Heart left ventricle (tissue), 16 donors: Measurements from ENCODE around the gene VPS26B. TPM values are rescaled to one million over a fixed set of nuclear protein-coding genes. Genes with fewer than 3 reads are reported as not detected.

Source experiments
- ATAC-seq, 4 donors: fragments of 200-7000 bp; cut with Tn5 transposase; one replicate each; pipeline ENCODE4 v1.9.1; 2020 to 2022; ENCODE audit warnings: moderate library complexity in 4 of 4, mild to moderate bottlenecking in 3 of 4, moderate number of reproducible peaks in 1 of 4
- DNase-seq, 5 donors: peaks; one replicate each; pipeline ENCODE4 v3.0.0-alpha.2; 2020
- H3K27ac ChIP-seq, 12 donors: fragments of 200-600 bp; sonication (generic) in 4 of 12; one replicate each; pipeline versions ENCODE4 v1.5.0 to v1.8.0; 2016 to 2022; ENCODE audit warnings: mild to moderate bottlenecking in 2 of 12
- H3K27me3 ChIP-seq, 9 donors: fragments of 200-600 bp; sonication (generic) in 2 of 9; one replicate each; pipeline versions ENCODE4 v1.5.1 to v1.8.0; 2016 to 2022; ENCODE audit warnings: mild to moderate bottlenecking in 3 of 9
- H3K36me3 ChIP-seq, 9 donors: fragments of 200-600 bp; sonication (generic) in 2 of 9; one replicate each; pipeline versions ENCODE4 v1.5.0 to v1.8.0; 2018 to 2022; ENCODE audit warnings: mild to moderate bottlenecking in 2 of 9
- H3K4me1 ChIP-seq, 12 donors: fragments of 200-600 bp; sonication (generic) in 4 of 12; one replicate each; pipeline versions ENCODE4 v1.5.0 to v1.8.0; 2016 to 2022; ENCODE audit warnings: mild to moderate bottlenecking in 3 of 12
- H3K4me3 ChIP-seq, 12 donors: fragments of 200-600 bp; sonication (generic) in 4 of 12; one replicate each; pipeline versions ENCODE4 v1.5.0 to v1.8.0; 2017 to 2022; ENCODE audit warnings: mild to moderate bottlenecking in 9 of 12, moderate library complexity in 4 of 12
- H3K9me3 ChIP-seq, 12 donors: fragments of 200-600 bp; sonication (generic) in 4 of 12; one replicate each; pipeline versions ENCODE4 v1.5.0 to v1.8.0; 2016 to 2022; ENCODE audit warnings: mild to moderate bottlenecking in 1 of 12
- POLR2A ChIP-seq, 2 donors: fragments of 450-650 bp; IDR thresholded peaks; one replicate each; pipeline ENCODE4 v1.6.1; 2017; ENCODE audit warnings: antibody characterized with exemption in 2 of 2, mild to moderate bottlenecking in 2 of 2, moderate library complexity in 2 of 2
- WGBS, 4 donors: extraction: QIAGEN DNeasy Blood & Tissue Kit in 2 of 4; methylation state at CpG; one replicate each; pipeline versions ENCODE4 v1.1.5 to v1.1.7; 2013 to 2018; 5-methylcytosine and 5-hydroxymethylcytosine counted together
- intact Hi-C, 10 donors: fragments of 100-400 bp; cut with DNase I; formaldehyde crosslinking; loops; one replicate each; pipeline versions ENCODE4 v1.11.1 to v1.14.2; 2022
- polyA plus RNA-seq, 2 donors: library from polyadenylated mRNA; stranded (reverse); fragments of 200-250 nt; gene quantifications; one replicate each; pipeline ENCODE4 v1.2.3, GENCODE V29; 2013
- total RNA-seq, 9 donors: library from RNA; depleted of rRNA in 2 of 9; stranded (reverse); fragments of >200 nt in 2 of 9; fragmentation: NEBNext Ultra II Directional in 3 of 9; extraction: Animal tissue kit (Norgen Biotek cat#: 25700) in 3 of 9; gene quantifications; one replicate each; pipeline versions ENCODE4 v1.1.0 to v1.2.4, GENCODE V29; 2016 to 2023
- TF ChIP-seq, protein P1 (sequence below), 12 donors: fragments of 200-600 bp; sonication (generic) in 4 of 12; IDR thresholded peaks; one replicate each; pipeline versions ENCODE4 v1.5.0 to v1.8.0; 2018 to 2022; ENCODE audit warnings: antibody characterized with exemption in 12 of 12, mild to moderate bottlenecking in 5 of 12
- donor health status: ischemic (EF 13 %, LVEDD 7.1; RV severe dilation, severe dysfunction).
- donor health status: healthy with polysubstance abuse.
- donor health status: DM: no; HTN: yes; CAD: no.
- donor health status: DM: no; HTN: no; CAD: no.
- donor health status: ischemic (EF 25% LVEDD 6.9; RV normal size, moderate dysfunction).
- donor health status: ischemic (EF 25% LVEDD 5.7; RV mildly dilated, moderate dysfunction).
- donor health status: healthy.
- donor health status: DM: yes; HTN: yes; CAD: no.
- donor health status: ischemic (EF 35%, LVEDD 5.7; RV mildly dilated, moderate dysfunction).
- donor health status: nonischemic (EF 11% LVEDD 7.7; RV severe dilation, severe dysfunction).
- donor health status: DM: yes; HTN: yes; CAD: no.
- donor health status: PGD.
- donor health status: ischemic (EF 29% LVEDD 5.4; RV normal size, mild dysfunction).
- donor health status: nonischemic (EF 23%, LVEDD 6.1; RV moderate dilation, normal function).

VPS26B gene
- total and polyA plus RNA-seq, 11 donors: 19.6 to 49.6 (median 37.7) TPM

DNA sequence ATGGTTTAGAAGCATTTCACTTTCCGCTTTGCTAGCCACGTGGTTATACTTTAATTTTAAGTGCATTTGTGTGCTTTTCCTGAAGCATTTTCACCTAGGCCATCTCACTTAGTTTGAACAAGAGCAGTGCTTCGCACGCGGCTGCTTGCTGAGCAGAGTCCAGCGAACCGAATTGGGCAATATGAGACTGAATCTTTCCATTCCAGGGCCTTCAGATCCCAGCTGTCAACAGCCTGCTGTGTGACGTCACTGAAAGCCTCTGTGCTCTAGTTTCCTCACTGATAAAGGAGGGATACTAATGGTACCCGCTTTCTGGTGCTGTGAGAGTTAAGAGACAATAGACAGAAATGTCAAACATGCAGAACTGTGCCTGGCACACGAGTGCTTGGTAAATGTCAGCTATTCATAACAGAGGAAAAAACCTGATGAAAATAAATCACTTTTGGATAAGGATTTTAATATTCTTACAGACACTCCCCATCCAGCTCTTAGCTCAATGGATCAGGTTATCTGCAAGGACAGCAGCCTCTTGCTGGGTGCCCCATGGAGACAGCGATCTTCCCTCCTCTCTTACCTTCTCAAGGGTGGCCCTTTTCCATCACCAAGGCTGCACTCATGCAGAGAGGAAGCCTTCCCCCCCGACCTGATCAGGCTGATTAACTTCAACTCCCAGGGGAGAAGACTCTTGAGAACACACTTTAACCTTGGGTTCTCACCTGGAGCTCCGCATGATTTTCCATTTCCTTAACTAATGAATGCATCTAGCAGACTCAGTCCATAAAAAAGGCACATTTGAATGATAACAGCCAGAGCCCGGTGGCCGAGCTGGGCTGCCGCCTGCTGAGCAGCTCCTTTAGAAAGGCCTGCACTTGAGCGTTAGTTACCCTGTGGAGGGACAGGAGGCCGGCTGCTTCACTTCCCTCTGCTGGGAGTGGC lies 48.2 kb downstream of the VPS26B start:
- H3K9me3 ChIP-seq: no peaks in the 10 kb centered on the region
- peak in 3 of 4 donors; percentile 18 to 67 (median 39) for ATAC-seq
- DNase-seq: no peak
- intact Hi-C loops: no loop called here
- H3K27me3 ChIP-seq: peaks cover 35 to 85% (median 60%) of the 10 kb centered on the region in 9 donors
- no peak overlapping the region for H3K27ac ChIP-seq
- H3K4me3 ChIP-seq: no peak overlapping the region
- no peaks in the 10 kb centered on the region for H3K36me3 ChIP-seq
- TF ChIP-seq POLR2A (IDR thresholded peaks at IDR 0.05): no peak
- TF ChIP-seq, protein P1, sequence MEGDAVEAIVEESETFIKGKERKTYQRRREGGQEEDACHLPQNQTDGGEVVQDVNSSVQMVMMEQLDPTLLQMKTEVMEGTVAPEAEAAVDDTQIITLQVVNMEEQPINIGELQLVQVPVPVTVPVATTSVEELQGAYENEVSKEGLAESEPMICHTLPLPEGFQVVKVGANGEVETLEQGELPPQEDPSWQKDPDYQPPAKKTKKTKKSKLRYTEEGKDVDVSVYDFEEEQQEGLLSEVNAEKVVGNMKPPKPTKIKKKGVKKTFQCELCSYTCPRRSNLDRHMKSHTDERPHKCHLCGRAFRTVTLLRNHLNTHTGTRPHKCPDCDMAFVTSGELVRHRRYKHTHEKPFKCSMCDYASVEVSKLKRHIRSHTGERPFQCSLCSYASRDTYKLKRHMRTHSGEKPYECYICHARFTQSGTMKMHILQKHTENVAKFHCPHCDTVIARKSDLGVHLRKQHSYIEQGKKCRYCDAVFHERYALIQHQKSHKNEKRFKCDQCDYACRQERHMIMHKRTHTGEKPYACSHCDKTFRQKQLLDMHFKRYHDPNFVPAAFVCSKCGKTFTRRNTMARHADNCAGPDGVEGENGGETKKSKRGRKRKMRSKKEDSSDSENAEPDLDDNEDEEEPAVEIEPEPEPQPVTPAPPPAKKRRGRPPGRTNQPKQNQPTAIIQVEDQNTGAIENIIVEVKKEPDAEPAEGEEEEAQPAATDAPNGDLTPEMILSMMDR (IDR thresholded peaks at IDR 0.05): no peak
- WGBS, 4 donors: 24 to 27% (median 27%) methylated on average over 18 of the region's 18 CpGs
- H3K4me1 ChIP-seq: peaks cover 0 to 21% (median 9%) of the 10 kb centered on the region in 12 donors

DNA sequence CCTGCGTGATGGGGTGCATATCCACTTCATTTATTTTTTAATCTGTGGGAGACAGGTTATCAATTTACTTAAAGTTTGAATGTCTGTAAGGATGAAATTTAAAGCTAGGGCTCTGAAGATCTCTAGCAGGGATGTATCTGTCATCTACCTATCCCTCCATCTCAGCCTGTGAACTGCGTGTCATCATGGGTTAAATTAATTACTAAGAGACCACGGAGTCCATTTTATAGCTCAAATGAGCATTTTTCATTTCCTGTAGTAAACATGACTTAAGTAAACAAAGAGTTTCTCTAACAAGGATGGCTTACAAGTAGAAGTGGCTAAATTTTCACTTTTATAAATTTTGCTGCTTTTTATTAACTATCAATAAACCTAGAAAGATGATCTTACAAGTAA lies 48.8 kb downstream of the VPS26B start:
- DNase-seq (no peak), ATAC-seq (no peak)
- intact Hi-C loops: no loop called here
- no peak for TF ChIP-seq POLR2A (IDR thresholded peaks at IDR 0.05)
- TF ChIP-seq, protein P1 (IDR thresholded peaks at IDR 0.05): no peak
- Histone ChIP-seq H3K27ac (no peak overlapping the region), H3K9me3 (peaks cover 0 to 2% (median 0%) of the 10 kb centered on the region in 12 donors), H3K27me3 (peaks cover 39 to 92% (median 67%) of the 10 kb centered on the region in 9 donors), H3K4me3 (no peak overlapping the region), H3K4me1 (peaks cover 0 to 21% (median 9%) of the 10 kb centered on the region in 12 donors), H3K36me3 (no peaks in the 10 kb centered on the region)
- WGBS, 4 donors: 36 to 50% (median 44%) methylated on average over 3 of the region's 3 CpGs

DNA sequence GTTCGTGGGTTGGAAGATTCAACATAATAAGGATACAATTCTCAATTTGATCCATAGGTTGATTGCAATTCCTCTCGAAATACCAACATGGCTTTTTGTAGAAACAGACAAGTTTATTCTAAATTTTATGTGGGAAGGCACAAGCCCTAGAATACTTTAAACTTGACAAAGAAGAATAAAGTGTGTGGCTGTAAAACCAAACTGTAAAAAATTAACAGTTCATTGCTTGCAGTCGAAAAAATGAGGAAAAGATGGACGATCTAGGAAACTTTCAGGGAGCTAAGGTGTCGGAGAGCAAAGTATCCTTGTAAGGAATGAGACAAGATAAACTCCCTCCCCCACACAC lies 50.7 kb downstream of the VPS26B start:
- Histone ChIP-seq H3K27ac (no peak overlapping the region), H3K4me1 (peaks cover 0 to 21% (median 9%) of the 10 kb centered on the region in 12 donors), H3K36me3 (no peaks in the 10 kb centered on the region), H3K4me3 (peak overlapping the region in 1 of 12 donors; percentile 57), H3K9me3 (peaks cover 0 to 6% (median 0%) of the 10 kb centered on the region in 12 donors), H3K27me3 (peaks cover 39 to 99% (median 71%) of the 10 kb centered on the region in 9 donors)
- intact Hi-C loops: no loop called here
- TF ChIP-seq, protein P1 (IDR thresholded peaks at IDR 0.05): no peak
- TF ChIP-seq POLR2A (IDR thresholded peaks at IDR 0.05): no peak
- WGBS, 4 donors: 19 to 27% (median 23%) methylated on average over 5 of the region's 5 CpGs
- ATAC-seq (no peak), DNase-seq (no peak)
